WTC11 (cell line): ENCODE data around the gene KIF21A. TPM values are rescaled to one million over a fixed set of nuclear protein-coding genes. Genes with fewer than 3 reads are reported as not detected.

Source experiments
- ATAC-seq: fragments of 200-7000 bp; cut with Tn5 transposase; 2 replicates; pipeline ENCODE4 v1.10.0; 2021; ENCODE audit warnings: mild to moderate bottlenecking, moderate library complexity
- CTCF ChIA-PET: fragments of 300-600 bp; sonication (Branson Sonifier 250); formaldehyde crosslinking; loops from one replicate; lab custom pipeline; 2021; ENCODE audit warnings: antibody characterized with exemption; lab: Charles Lee
- POLR2A ChIA-PET: fragments of 350-600 bp; sonication (Branson Sonifier 250); formaldehyde crosslinking; loops from one replicate; lab custom pipeline; 2021; ENCODE audit warnings: antibody characterized with exemption; lab: Charles Lee
- DNase-seq: peaks from one replicate; pipeline ENCODE4 v3.0.0; 2021; ENCODE audit warnings: low spot score
- H3K27ac Mint-ChIP-seq: 2 replicates; pipeline ENCODE4 v1.8.0; 2021; ENCODE audit warnings: mixed read lengths
- H3K27me3 Mint-ChIP-seq: 2 replicates; pipeline ENCODE4 v1.8.0; 2021; ENCODE audit warnings: low read depth, mild to moderate bottlenecking, moderate library complexity, mixed read lengths
- H3K36me3 Mint-ChIP-seq: 2 replicates; pipeline ENCODE4 v1.8.0; 2021; ENCODE audit warnings: mixed read lengths
- H3K4me1 Mint-ChIP-seq: 2 replicates; pipeline ENCODE4 v1.8.0; 2022; ENCODE audit warnings: mixed read lengths
- H3K4me3 Mint-ChIP-seq: 2 replicates; pipeline ENCODE4 v1.8.0; 2021; ENCODE audit warnings: mild to moderate bottlenecking, moderate library complexity, mixed read lengths
- H3K9me3 Mint-ChIP-seq: 2 replicates; pipeline ENCODE4 v1.8.0; 2021; ENCODE audit warnings: mixed read lengths
- ATF1 ChIP-seq: sonication (generic); formaldehyde crosslinking; IDR thresholded peaks from 2 replicates; pipeline ENCODE4 v1.8.1; 2023; ENCODE audit warnings: mild to moderate bottlenecking, moderate library complexity, missing genetic modification reagents
- ATF3 ChIP-seq: sonication (generic); formaldehyde crosslinking; conservative IDR thresholded peaks from 2 replicates; pipeline ENCODE4 v1.8.1; 2022; ENCODE audit warnings: mild to moderate bottlenecking, missing genetic modification reagents
- CBFB ChIP-seq: sonication (generic); formaldehyde crosslinking; IDR thresholded peaks from 2 replicates; pipeline ENCODE4 v1.8.1; 2022; ENCODE audit warnings: mild to moderate bottlenecking, low read depth, missing genetic modification reagents
- EMX1 ChIP-seq: fragments of 250-450 bp; sonication (Bioruptor Pico); IDR thresholded peaks from 2 replicates; pipeline ENCODE4 v1.8.0; 2021; ENCODE audit warnings: mild to moderate bottlenecking
- FOXP1 ChIP-seq: sonication (generic); formaldehyde crosslinking; IDR thresholded peaks from 2 replicates; pipeline ENCODE4 v1.8.0; 2022; ENCODE audit warnings: missing genetic modification reagents, mild to moderate bottlenecking, moderate library complexity, borderline replicate concordance
- HMGA2 ChIP-seq: fragments of 250-450 bp; sonication (Bioruptor Pico); IDR thresholded peaks from 2 replicates; pipeline ENCODE4 v1.4.0; 2021; ENCODE audit warnings: mild to moderate bottlenecking, moderate library complexity
- JAZF1 ChIP-seq: fragments of 250-450 bp; sonication (Bioruptor Pico); IDR thresholded peaks from 2 replicates; pipeline ENCODE4 v1.9.0; 2021; ENCODE audit warnings: moderate library complexity, mild to moderate bottlenecking, inconsistent platforms
- NR1H2 ChIP-seq: sonication (generic); formaldehyde crosslinking; IDR thresholded peaks from 2 replicates; pipeline ENCODE4 v1.9.0; 2021; ENCODE audit warnings: mild to moderate bottlenecking, moderate library complexity, missing genetic modification reagents
- SOX15 ChIP-seq: fragments of 250-450 bp; sonication (Bioruptor Pico); IDR thresholded peaks from 2 replicates; pipeline ENCODE4 v1.9.0; 2021; ENCODE audit warnings: mild to moderate bottlenecking
- TP53 ChIP-seq: sonication (generic); formaldehyde crosslinking; IDR thresholded peaks from 2 replicates; pipeline ENCODE4 v1.8.1; 2023; ENCODE audit warnings: mild to moderate bottlenecking, missing genetic modification reagents
- ZNF219 ChIP-seq: sonication (generic); formaldehyde crosslinking; IDR thresholded peaks from 2 replicates; pipeline ENCODE4 v1.8.0; 2023; ENCODE audit warnings: missing genetic modification reagents, mild to moderate bottlenecking, borderline replicate concordance
- ZNF232 ChIP-seq: sonication (generic); formaldehyde crosslinking; IDR thresholded peaks from 2 replicates; pipeline ENCODE4 v1.8.0; 2022; ENCODE audit warnings: mild to moderate bottlenecking, missing genetic modification reagents
- ZNF317 ChIP-seq: sonication (generic); formaldehyde crosslinking; IDR thresholded peaks from 2 replicates; pipeline ENCODE4 v1.8.1; 2023; ENCODE audit warnings: low read depth, mild to moderate bottlenecking, moderate library complexity, missing genetic modification reagents, borderline replicate concordance
- ZNF423 ChIP-seq: fragments of 250-450 bp; sonication (Bioruptor Pico); IDR thresholded peaks from 2 replicates; pipeline ENCODE4 v2.1.2; 2022; ENCODE audit warnings: mild to moderate bottlenecking, moderate library complexity
- ZNF425 ChIP-seq: fragments of 250-450 bp; sonication (Bioruptor Pico); conservative IDR thresholded peaks from 2 replicates; pipeline ENCODE4 v1.9.0; 2021; ENCODE audit warnings: mild to moderate bottlenecking
- ZNF512 ChIP-seq: sonication (generic); formaldehyde crosslinking; IDR thresholded peaks from 2 replicates; pipeline ENCODE4 v1.8.1; 2022; ENCODE audit warnings: missing genetic modification reagents, borderline replicate concordance
- total RNA-seq: library from RNA; stranded (reverse); gene quantifications from 3 replicates; pipeline ENCODE4 v1.2.3, GENCODE V29; 2021
- TF ChIP-seq, protein P1 (sequence below): sonication (generic); formaldehyde crosslinking; IDR thresholded peaks from 2 replicates; pipeline ENCODE4 v1.8.0; 2023; ENCODE audit warnings: missing genetic modification reagents, mild to moderate bottlenecking, borderline replicate concordance
- TF ChIP-seq, protein P2 (sequence below): sonication (generic); formaldehyde crosslinking; IDR thresholded peaks from 2 replicates; pipeline ENCODE4 v1.8.0; 2023; ENCODE audit warnings: mild to moderate bottlenecking, missing genetic modification reagents

KIF21A gene
- total RNA-seq, 1 experiment from 2014 or later = 34.7 TPM

DNA sequence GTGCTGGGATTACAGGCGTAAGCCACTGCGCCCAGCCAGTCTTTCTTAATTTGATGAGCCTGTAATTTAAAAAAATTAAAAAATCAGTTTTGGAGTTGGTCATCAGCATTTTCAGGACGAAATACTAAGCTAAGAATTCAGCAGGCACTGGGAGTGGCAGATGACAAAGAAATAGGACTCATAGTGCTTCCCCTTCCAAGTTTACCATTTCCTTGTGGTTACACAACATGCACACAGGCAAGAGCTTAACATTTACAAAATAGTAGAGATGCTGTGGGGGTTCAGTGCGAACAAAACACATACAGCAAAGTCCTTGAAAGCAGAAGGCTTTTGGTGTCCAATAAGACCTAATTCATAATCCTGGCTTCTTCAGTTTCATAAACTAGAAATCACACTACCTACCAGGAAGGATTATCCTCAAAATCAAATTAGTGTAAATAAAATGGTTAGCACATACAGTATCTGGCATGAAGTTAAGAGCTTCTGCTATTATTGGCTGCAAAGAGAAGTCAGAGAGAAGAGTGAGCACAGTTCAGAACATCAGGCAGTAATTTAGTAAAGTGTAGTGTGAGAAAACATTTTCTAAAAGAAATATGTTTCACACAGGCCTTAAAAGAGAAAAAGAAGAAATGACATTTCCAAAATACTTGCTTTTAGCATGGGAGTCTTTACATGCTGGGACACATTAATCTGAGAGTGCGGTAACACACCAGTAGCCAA lies 22.2 kb upstream of the KIF21A start:
- no peaks in the 10 kb centered on the region for H3K4me1 Mint-ChIP-seq
- TF ChIP-seq JAZF1 (no peak), HMGA2 (CRISPR knock-in tag) (no peak), SOX15 (CRISPR knock-in tag) (no peak), TP53 (CRISPR knock-in tag) (no peak), ZNF423 (CRISPR knock-in tag) (no peak), ZNF425 (no peak), ZNF219 (CRISPR knock-in tag) (no peak), ATF3 (no peak), FOXP1 (no peak), ATF1 (no peak), CBFB (no peak), ZNF232 (CRISPR knock-in tag) (no peak), EMX1 (CRISPR knock-in tag) (no peak), ZNF317 (CRISPR knock-in tag) (no peak), ZNF512 (CRISPR knock-in tag) (no peak), NR1H2 (no peak)
- TF ChIP-seq, protein P1, sequence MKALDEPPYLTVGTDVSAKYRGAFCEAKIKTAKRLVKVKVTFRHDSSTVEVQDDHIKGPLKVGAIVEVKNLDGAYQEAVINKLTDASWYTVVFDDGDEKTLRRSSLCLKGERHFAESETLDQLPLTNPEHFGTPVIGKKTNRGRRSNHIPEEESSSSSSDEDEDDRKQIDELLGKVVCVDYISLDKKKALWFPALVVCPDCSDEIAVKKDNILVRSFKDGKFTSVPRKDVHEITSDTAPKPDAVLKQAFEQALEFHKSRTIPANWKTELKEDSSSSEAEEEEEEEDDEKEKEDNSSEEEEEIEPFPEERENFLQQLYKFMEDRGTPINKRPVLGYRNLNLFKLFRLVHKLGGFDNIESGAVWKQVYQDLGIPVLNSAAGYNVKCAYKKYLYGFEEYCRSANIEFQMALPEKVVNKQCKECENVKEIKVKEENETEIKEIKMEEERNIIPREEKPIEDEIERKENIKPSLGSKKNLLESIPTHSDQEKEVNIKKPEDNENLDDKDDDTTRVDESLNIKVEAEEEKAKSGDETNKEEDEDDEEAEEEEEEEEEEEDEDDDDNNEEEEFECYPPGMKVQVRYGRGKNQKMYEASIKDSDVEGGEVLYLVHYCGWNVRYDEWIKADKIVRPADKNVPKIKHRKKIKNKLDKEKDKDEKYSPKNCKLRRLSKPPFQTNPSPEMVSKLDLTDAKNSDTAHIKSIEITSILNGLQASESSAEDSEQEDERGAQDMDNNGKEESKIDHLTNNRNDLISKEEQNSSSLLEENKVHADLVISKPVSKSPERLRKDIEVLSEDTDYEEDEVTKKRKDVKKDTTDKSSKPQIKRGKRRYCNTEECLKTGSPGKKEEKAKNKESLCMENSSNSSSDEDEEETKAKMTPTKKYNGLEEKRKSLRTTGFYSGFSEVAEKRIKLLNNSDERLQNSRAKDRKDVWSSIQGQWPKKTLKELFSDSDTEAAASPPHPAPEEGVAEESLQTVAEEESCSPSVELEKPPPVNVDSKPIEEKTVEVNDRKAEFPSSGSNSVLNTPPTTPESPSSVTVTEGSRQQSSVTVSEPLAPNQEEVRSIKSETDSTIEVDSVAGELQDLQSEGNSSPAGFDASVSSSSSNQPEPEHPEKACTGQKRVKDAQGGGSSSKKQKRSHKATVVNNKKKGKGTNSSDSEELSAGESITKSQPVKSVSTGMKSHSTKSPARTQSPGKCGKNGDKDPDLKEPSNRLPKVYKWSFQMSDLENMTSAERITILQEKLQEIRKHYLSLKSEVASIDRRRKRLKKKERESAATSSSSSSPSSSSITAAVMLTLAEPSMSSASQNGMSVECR (CRISPR knock-in tag) = no peak
- TF ChIP-seq, protein P2, sequence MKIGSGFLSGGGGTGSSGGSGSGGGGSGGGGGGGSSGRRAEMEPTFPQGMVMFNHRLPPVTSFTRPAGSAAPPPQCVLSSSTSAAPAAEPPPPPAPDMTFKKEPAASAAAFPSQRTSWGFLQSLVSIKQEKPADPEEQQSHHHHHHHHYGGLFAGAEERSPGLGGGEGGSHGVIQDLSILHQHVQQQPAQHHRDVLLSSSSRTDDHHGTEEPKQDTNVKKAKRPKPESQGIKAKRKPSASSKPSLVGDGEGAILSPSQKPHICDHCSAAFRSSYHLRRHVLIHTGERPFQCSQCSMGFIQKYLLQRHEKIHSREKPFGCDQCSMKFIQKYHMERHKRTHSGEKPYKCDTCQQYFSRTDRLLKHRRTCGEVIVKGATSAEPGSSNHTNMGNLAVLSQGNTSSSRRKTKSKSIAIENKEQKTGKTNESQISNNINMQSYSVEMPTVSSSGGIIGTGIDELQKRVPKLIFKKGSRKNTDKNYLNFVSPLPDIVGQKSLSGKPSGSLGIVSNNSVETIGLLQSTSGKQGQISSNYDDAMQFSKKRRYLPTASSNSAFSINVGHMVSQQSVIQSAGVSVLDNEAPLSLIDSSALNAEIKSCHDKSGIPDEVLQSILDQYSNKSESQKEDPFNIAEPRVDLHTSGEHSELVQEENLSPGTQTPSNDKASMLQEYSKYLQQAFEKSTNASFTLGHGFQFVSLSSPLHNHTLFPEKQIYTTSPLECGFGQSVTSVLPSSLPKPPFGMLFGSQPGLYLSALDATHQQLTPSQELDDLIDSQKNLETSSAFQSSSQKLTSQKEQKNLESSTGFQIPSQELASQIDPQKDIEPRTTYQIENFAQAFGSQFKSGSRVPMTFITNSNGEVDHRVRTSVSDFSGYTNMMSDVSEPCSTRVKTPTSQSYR = no peak
- TF ChIP-seq, all 79 proteins: peak for 0
- no peak for ATAC-seq
- ChIA-PET POLR2A (interaction anchor here (0.8 kb wide), 1 partner anchor 21 kb away, joined by 3 read pairs; no protein-coding TSS in a partner anchor), CTCF (no interaction called here)
- Mint-ChIP-seq H3K36me3 (no peaks in the 10 kb centered on the region), H3K27me3 (0 out of 2 replicates have a peak, but pooled peaks cover 3% of the 10 kb centered on the region), H3K9me3 (peaks cover 13% of the 10 kb centered on the region), H3K27ac (no peak overlapping the region), H3K4me3 (no peak overlapping the region)
- no peak for DNase-seq
